ENCODE results near the gene TTC9C.

TTC9C gene

GRCh38 chr11:62705880-62706849 is 22.1 kb upstream of the TTC9C start:
- POLR2A ChIA-PET (ENCODE audit: low non-redundant PET): interaction anchor here (0.7 kb wide), 1 partner anchor 25 kb away, joined by 6 read pairs; no protein-coding TSS in a partner anchor
- H3K27ac ChIP-seq: peak overlapping the region; percentile 98
- CTCF ChIA-PET: interaction anchor here (0.6 to 2.1 kb wide), 3 partner anchors 12 to 159 kb away, joined by 3 to 8 read pairs (median 7); no protein-coding TSS in a partner anchor
- TF ChIP-seq CTCF (conservative IDR thresholded peaks at IDR 0.05; ENCODE audit: low read depth): no peak
- peak; percentile 91 for DNase-seq (ENCODE audit: low spot score)

GRCh38 chr11:62706850-62707247 is 21.4 kb upstream of the TTC9C start:
- no peak for TF ChIP-seq CTCF (conservative IDR thresholded peaks at IDR 0.05; ENCODE audit: low read depth)
- H3K27ac ChIP-seq: peak overlapping the region; percentile 98

GRCh38 chr11:62707277-62707861 is 20.9 kb upstream of the TTC9C start, which contains the start of the genes BSCL2 and GNG3:
Gene BSCL2, minus strand, starts transcription at chr11:62707424. Its CDS starts 229 bp downstream, at chr11:62707195.
Gene GNG3, plus strand, starts transcription at chr11:62707676. Its CDS starts 620 bp downstream, at chr11:62708296.
- no peak for DNase-seq (ENCODE audit: low spot score)
- peak within 1 kb of the TSS; percentile 98 for H3K27ac ChIP-seq
- TF ChIP-seq CTCF (conservative IDR thresholded peaks at IDR 0.05; ENCODE audit: low read depth): no peak
- ChIA-PET CTCF (interaction anchor here (2.1 kb wide), 1 partner anchor 13 kb away, joined by 7 read pairs; no protein-coding TSS in a partner anchor), POLR2A (ENCODE audit: low non-redundant PET) (no interaction called here)

More at GRCh38 chr11:62706850-62707247, 21.4 kb upstream of the TTC9C start:
- POLR2A ChIA-PET (ENCODE audit: low non-redundant PET): no interaction called here
- DNase-seq (ENCODE audit: low spot score): no peak
- CTCF ChIA-PET: interaction anchor here (1.7 to 2.1 kb wide), 2 partner anchors 12 to 26 kb away, joined by 7 to 8 read pairs; no protein-coding TSS in a partner anchor

- POLR2A ChIA-PET (ENCODE audit: low non-redundant PET): no interaction called here
- CTCF ChIA-PET: interaction anchor here (0.6 to 0.8 kb wide), 2 partner anchors 36 to 42 kb away, joined by 3 read pairs; partner anchors contain the start of gene LBHD1
- DNase-seq (ENCODE audit: low spot score): no peak
- TF ChIP-seq CTCF (conservative IDR thresholded peaks at IDR 0.05; ENCODE audit: low read depth): no peak
- peak overlapping the region; percentile 98 for H3K27ac ChIP-seq
Measured at GRCh38 chr11:62708392-62708791, 19.9 kb upstream of the TTC9C start.

GRCh38 chr11:62708793-62709192 is 19.5 kb upstream of the TTC9C start:
- peak overlapping the region; percentile 98 for H3K27ac ChIP-seq
- no peak for DNase-seq (ENCODE audit: low spot score)
- ChIA-PET CTCF (interaction anchor here (0.6 to 0.8 kb wide), 3 partner anchors 36 to 77 kb away, joined by 3 to 5 read pairs (median 3); partner anchors contain the start of gene LBHD1), POLR2A (ENCODE audit: low non-redundant PET) (interaction anchor here (0.6 to 1.0 kb wide), 2 partner anchors 30 to 45 kb away, joined by 4 to 6 read pairs; partner anchors contain the start of genes UBXN1 and ZBTB3)
- TF ChIP-seq CTCF (conservative IDR thresholded peaks at IDR 0.05; ENCODE audit: low read depth): no peak

Data from RWPE1 (cell line).